Measurements from ENCODE around the gene TIRAP. TPM values are rescaled to one million over a fixed set of nuclear protein-coding genes. Genes with fewer than 3 reads are reported as not detected.

TIRAP gene
- total and polyA plus RNA-seq, 2 of the 8 experiments (the other 6 are each of a cell fraction or from before 2014, with no cell fraction given) = 5.3 TPM

GRCh38 chr11:126337126-126337473, 54.2 kb downstream of the TIRAP start:
- Histone ChIP-seq H2BK20ac (ENCODE audit: low read length) (0 out of 2 replicates have a peak overlapping the region, but pooled peaks have one; percentile 32), H3K23me2 (ENCODE audit: low read depth, low read length) (no peaks in the 10 kb centered on the region), H2AFZ (ENCODE audit: low read length) (no peak overlapping the region), H2BK5ac (ENCODE audit: low read depth, low read length) (peak overlapping the region; percentile 77; the same call in 1 of the 2 replicates), H4K5ac (ENCODE audit: insufficient read length, low read depth, low read length) (no peak overlapping the region), H3K4me3 (ENCODE audit: extremely low read depth in 1 of 4, insufficient read depth in 2 of 4, low read depth in 3 of 4, low read length in 4 of 4) (no peak overlapping the region), H2AK5ac (ENCODE audit: low read depth, low read length) (no peak overlapping the region; the same call in 1 of the 2 replicates), H3K14ac (ENCODE audit: insufficient read length) (no peak overlapping the region), H2BK12ac (ENCODE audit: low read depth, low read length) (0 out of 2 replicates have a peak overlapping the region, but pooled peaks have one; percentile 5), H3K27me3 (replicated peaks in 1 of 4; ENCODE audit: control insufficient read depth in 3 of 4, extremely low read depth in 1 of 4, insufficient read depth in 3 of 4, low read length in 3 of 4) (no peaks in the 10 kb centered on the region), H4K20me1 (replicated peaks in 1 of 2; ENCODE audit: control insufficient read depth in 1 of 2, insufficient read depth in 2 of 2, low read length in 2 of 2) (no peaks in the 10 kb centered on the region), H3K9ac (replicated peaks in 1 of 4; ENCODE audit: extremely low read depth in 1 of 4, low read depth in 3 of 4, low read length in 3 of 4) (no peak overlapping the region), H3K18ac (ENCODE audit: extremely low read depth, low read length) (no peak overlapping the region; the same call in 1 of the 2 replicates), H3K79me1 (ENCODE audit: low read depth, low read length) (no peaks in the 10 kb centered on the region; the same call in 1 of the 2 replicates), H3K4me2 (ENCODE audit: insufficient read depth in 1 of 2, low read depth in 2 of 2, low read length in 2 of 2) (no peak overlapping the region), H3K27ac (ENCODE audit: low read depth, low read length) (no peak overlapping the region), H2BK15ac (ENCODE audit: low read length) (no peak overlapping the region), H3K79me2 (ENCODE audit: control insufficient read depth in 1 of 2, insufficient read depth in 2 of 2, low read length in 2 of 2) (no peaks in the 10 kb centered on the region), H3K36me3 (ENCODE audit: control insufficient read depth in 2 of 4, insufficient read depth in 4 of 4, low read length in 3 of 4) (peaks cover 0 to 15% (median 3%) of the 10 kb centered on the region in 4 experiments; a peak in 3 of 8 replicates), H4K8ac (ENCODE audit: extremely low read depth, insufficient read depth, low read length) (no peak overlapping the region), H3K23ac (ENCODE audit: insufficient read length) (no peak overlapping the region), H2BK120ac (replicated peaks; ENCODE audit: low read depth, low read length) (no peak overlapping the region), H3K4ac (replicated peaks; ENCODE audit: insufficient read length, low read depth, low read length) (no peak overlapping the region), H3K4me1 (replicated peaks in 1 of 4; ENCODE audit: control insufficient read depth in 3 of 4, insufficient read depth in 4 of 4, low read length in 3 of 4) (peaks cover 0 to 8% (median 3%) of the 10 kb centered on the region in 4 experiments; a peak in 2 of 7 replicates), H4K91ac (replicated peaks; ENCODE audit: insufficient read length, low read length) (peak overlapping the region; percentile 38), H3K56ac (replicated peaks; ENCODE audit: insufficient read length, low read depth, low read length) (no peak overlapping the region), H3K9me3 (ENCODE audit: insufficient read depth in 2 of 2, low read depth in 1 of 2, low read length in 1 of 2) (no peaks in the 10 kb centered on the region)
- ChIA-PET POLR2A (ENCODE audit: partially characterized antibody) (interaction anchor here (0.7 to 2.4 kb wide), 7 partner anchors 9 to 173 kb away, joined by 3 to 8 read pairs (median 4); partner anchors contain the start of genes DCPS, FOXRED1 and SRPRA), CTCF (ENCODE audit: partially characterized antibody) (interaction anchor here (0.7 to 2.4 kb wide), 4 partner anchors 12 to 27 kb away, joined by 4 to 10 read pairs (median 8); no protein-coding TSS in a partner anchor)
- TF ChIP-seq NANOG (IDR thresholded peaks at IDR 0.05; ENCODE audit: insufficient read depth, low read depth, low read length, poor library complexity, severe bottlenecking) (no peak), RBBP5 (IDR thresholded peaks at IDR 0.05; ENCODE audit: borderline replicate concordance, low read depth, low read length) (no peak), EZH2 (IDR thresholded peaks at IDR 0.05; ENCODE audit: low read depth, low read length, severe bottlenecking) (no peak), CHD2 (IDR thresholded peaks at IDR 0.05; ENCODE audit: low read length) (no peak), CREB1 (IDR thresholded peaks at IDR 0.05) (no peak), POU5F1 (IDR thresholded peaks at IDR 0.05; ENCODE audit: low read depth, low read length) (no peak)
- no peak for FAIRE-seq
- WGBS, 2 experiments (ENCODE audit: extremely low coverage in 1 of 2, insufficient coverage in 1 of 2, insufficient read length in 1 of 2, insufficient replicate concordance in 2 of 2, low coverage in 1 of 2, low lambda C conversion rate in 2 of 2, missing lambda C conversion rate in 1 of 2) = 96% methylated on average over 4 of the region's 4 CpGs; no CpG with 5 or more reads in 1 of the 2 experiments
- DNase-seq (ENCODE audit: low read depth in 1 of 2, low spot score in 2 of 2) = no peak

All from H1 (cell line).